HepG2 (cell line): ENCODE results near the gene PMVK. TPM values are rescaled to one million over a fixed set of nuclear protein-coding genes. Genes with fewer than 3 reads are reported as not detected.

Experiments used
- ATAC-seq: fragments of 200-7000 bp; cut with Tn5 transposase; 3 replicates; pipeline ENCODE4 v1.9.1; 2020; ENCODE audit warnings: mild to moderate bottlenecking, moderate library complexity
- BruUV-seq: library from RNA; stranded (reverse); fragments of 400-500 nt; replicated peaks from 2 replicates; lab custom pipeline; 2021; lab: Mats Ljungman, UMichigan
- CTCF ChIA-PET: fragments of 300-600 bp; formaldehyde crosslinking; extraction: SDS; loops from one replicate; lab custom pipeline; 2021; ENCODE audit warnings: low total read pairs, inconsistent platforms, low intra/inter-chr PET ratio; lab: Yijun Ruan, JAX
- POLR2A ChIA-PET: fragments of 350-600 bp; sonication (Branson Sonifier 250); formaldehyde crosslinking; loops from one replicate; lab custom pipeline; 2020; ENCODE audit warnings: antibody characterized with exemption, inconsistent platforms; lab: Yijun Ruan, JAX
- DNase-seq: peaks from one replicate; pipeline ENCODE4 v3.0.0-alpha.2; 2015; ENCODE audit warnings: low spot score
- FAIRE-seq: peaks from 3 replicates; lab custom pipeline; 2011; peaks lifted over from hg19 to GRCh38; lab: Jason Lieb, UNC
- H2AFZ ChIP-seq: one replicate; pipeline ENCODE4 v1.6.1; 2011; ENCODE audit warnings: low read length, inconsistent platforms
- H3K27ac ChIP-seq: fragments of 300-600 bp; 3 replicates; pipeline ENCODE4 v1.8.0; 2011; ENCODE audit warnings: mixed run types, mild to moderate bottlenecking, mixed read lengths, low read length, inconsistent platforms; ENCODE audit not compliant: insufficient read depth; ENCODE audit errors: extremely low read length
- H3K27me3 ChIP-seq, 2 experiments: fragments of 200-600 bp in 1 of 2; 2 replicates in 1 of 2; 3 replicates in 1 of 2; pipeline versions ENCODE4 v1.6.0 to v1.8.0; 2011; ENCODE audit warnings: low read length in 2 of 2, mild to moderate bottlenecking in 2 of 2, moderate library complexity in 2 of 2, inconsistent platforms in 1 of 2; ENCODE audit not compliant: insufficient read depth in 2 of 2, control insufficient read depth in 1 of 2
- H3K36me3 ChIP-seq, 2 experiments: fragments of 200-600 bp in 1 of 2; replicated peaks in 1 of 2; 2 replicates in 1 of 2; 3 replicates in 1 of 2; pipeline versions ENCODE4 v1.5.1 to v1.8.0; 2011; ENCODE audit warnings: low read length in 2 of 2, inconsistent platforms in 1 of 2; ENCODE audit not compliant: insufficient read depth in 2 of 2, control insufficient read depth in 1 of 2
- H3K4me1 ChIP-seq: 2 replicates; pipeline ENCODE4 v1.5.1; 2012; ENCODE audit warnings: low read length, inconsistent platforms; ENCODE audit not compliant: insufficient read depth
- H3K4me2 ChIP-seq: 2 replicates; pipeline ENCODE4 v1.6.0; 2011; ENCODE audit warnings: low read depth, low read length, inconsistent platforms
- H3K4me3 ChIP-seq, 3 experiments: fragments of 200-600 bp in 1 of 3; sonication (generic), shearing (Covaris generic) in 1 of 3; replicated peaks in 1 of 3; 2 replicates each; pipeline ENCODE4 v1.5.1; 2011 to 2016; ENCODE audit warnings: low read length in 3 of 3, inconsistent platforms in 2 of 3, low read depth in 2 of 3, mild to moderate bottlenecking in 2 of 3, control low read depth in 1 of 3, mixed read lengths in 1 of 3; ENCODE audit not compliant: insufficient read depth in 1 of 3
- H3K79me2 ChIP-seq: one replicate; pipeline ENCODE4 v1.6.1; 2011; ENCODE audit warnings: low read length, inconsistent platforms; ENCODE audit not compliant: insufficient read depth
- H3K9ac ChIP-seq: 2 replicates; pipeline ENCODE4 v1.6.0; 2011; ENCODE audit warnings: mild to moderate bottlenecking, low read depth, low read length, inconsistent platforms; ENCODE audit not compliant: insufficient read depth
- H3K9me3 ChIP-seq: 2 replicates; pipeline ENCODE4 v1.5.1; 2012; ENCODE audit warnings: mild to moderate bottlenecking, low read length
- H4K20me1 ChIP-seq: 2 replicates; pipeline ENCODE4 v1.6.0; 2011; ENCODE audit warnings: inconsistent platforms, mild to moderate bottlenecking, low read length, moderate library complexity; ENCODE audit not compliant: insufficient read depth
- ARNT ChIP-seq: fragments of 450-650 bp; IDR thresholded peaks from 2 replicates; pipeline ENCODE4 v1.6.1; 2017
- ATF7-NPFF ChIP-seq: sonication (generic); formaldehyde crosslinking; IDR thresholded peaks from 2 replicates; pipeline ENCODE4 v1.8.1; 2023; ENCODE audit warnings: mild to moderate bottlenecking, low read depth, missing genetic modification reagents, moderate library complexity
- DPF2 ChIP-seq: sonication (generic); formaldehyde crosslinking; IDR thresholded peaks from 2 replicates; pipeline ENCODE4 v1.4.0; 2020; ENCODE audit warnings: mild to moderate bottlenecking, low read depth, missing genetic modification reagents, borderline replicate concordance
- FLYWCH1 ChIP-seq: sonication (generic); formaldehyde crosslinking; IDR thresholded peaks from 2 replicates; pipeline ENCODE4 v1.8.1; 2023; ENCODE audit warnings: mild to moderate bottlenecking, missing genetic modification reagents
- FOXA1 ChIP-seq, 2 experiments: fragments of 450-650 bp in 1 of 2; sonication (generic) in 1 of 2; formaldehyde crosslinking in 1 of 2; IDR thresholded peaks; 2 replicates each; pipeline versions ENCODE4 v1.4.0 to v1.6.1; 2016 to 2020; ENCODE audit warnings: missing genetic modification reagents in 1 of 2
- KLF13 ChIP-seq: sonication (generic); formaldehyde crosslinking; IDR thresholded peaks from 2 replicates; pipeline ENCODE4 v1.4.0; 2020; ENCODE audit warnings: mild to moderate bottlenecking, missing genetic modification reagents
- RFXAP ChIP-seq: sonication (generic); formaldehyde crosslinking; IDR thresholded peaks from 2 replicates; pipeline ENCODE4 v1.4.0; 2020; ENCODE audit warnings: missing genetic modification reagents, borderline replicate concordance
- SP1 ChIP-seq, 2 experiments: fragments of 450-650 bp in 1 of 2; sonication (generic) in 1 of 2; formaldehyde crosslinking in 1 of 2; IDR thresholded peaks; 2 replicates each; pipeline versions ENCODE4 v1.4.0 to v1.6.1; 2016 to 2020; ENCODE audit warnings: missing genetic modification reagents in 1 of 2
- SRY ChIP-seq: sonication (generic); formaldehyde crosslinking; IDR thresholded peaks from 2 replicates; pipeline ENCODE4 v1.8.0; 2022; ENCODE audit warnings: mild to moderate bottlenecking, missing genetic modification reagents
- THAP11 ChIP-seq: IDR thresholded peaks from 2 replicates; pipeline ENCODE4 v1.6.1; 2016; ENCODE audit warnings: missing biosample characterization, missing genetic modification reagents
- ZFP82 ChIP-seq: sonication (generic); formaldehyde crosslinking; IDR thresholded peaks from 2 replicates; pipeline ENCODE4 v1.5.1; 2020; ENCODE audit warnings: mild to moderate bottlenecking, missing genetic modification reagents, borderline replicate concordance
- ZNF451 ChIP-seq: sonication (generic); formaldehyde crosslinking; IDR thresholded peaks from 2 replicates; pipeline ENCODE4 v1.5.0; 2020; ENCODE audit warnings: mild to moderate bottlenecking, missing genetic modification reagents
- ZNF460 ChIP-seq: sonication (generic); formaldehyde crosslinking; IDR thresholded peaks from 2 replicates; pipeline ENCODE4 v1.5.1; 2020; ENCODE audit warnings: missing genetic modification reagents, mild to moderate bottlenecking, borderline replicate concordance
- ZNF777 ChIP-seq: sonication (generic); formaldehyde crosslinking; IDR thresholded peaks from 2 replicates; pipeline ENCODE4 v1.4.0; 2020; ENCODE audit warnings: missing genetic modification reagents
- WGBS: methylation state at CpG from one replicate; pipeline ENCODE4 v1.1.6; 2017; ENCODE audit warnings: low lambda C conversion rate; 5-methylcytosine and 5-hydroxymethylcytosine counted together
- in situ Hi-C: cut with HindIII; loops from 2 replicates; pipeline ENCODE4 v1.10.0; 2017; ENCODE audit warnings: low pct_unique_long_range_greater_than_20kb; ENCODE audit not compliant: extremely low pct_ligation_motif_present
- intact Hi-C: fragments of 100-400 bp; cut with micrococcal nuclease; formaldehyde crosslinking; loops from one replicate; pipeline ENCODE4 v1.10.0; 2022; ENCODE audit not compliant: unreplicated experiment
- polyA plus RNA-seq, 8 experiments: library from polyadenylated mRNA; depleted of rRNA in 3 of 8; stranded (reverse) in 7 of 8; unstranded in 1 of 8; fragments of >200 nt; fragmentation: Illumina TruSeq in 4 of 8; extraction: Trizol in 4 of 8; gene quantifications; 2 replicates each; pipeline versions ENCODE4 v1.2.1 to v1.2.3, GENCODE V29; 2011 to 2016; ENCODE audit warnings: low read depth in 4 of 8, missing spikeins in 1 of 8, mixed read lengths in 1 of 8; ENCODE audit not compliant: insufficient read depth in 1 of 8
- total RNA-seq, 5 experiments: library from RNA; depleted of rRNA; stranded (reverse); fragments of >200 nt; fragmentation: Illumina TruSeq; extraction: Trizol; gene quantifications; 2 replicates each; pipeline ENCODE4 v1.2.3, GENCODE V29; 2016; ENCODE audit warnings: low read depth in 1 of 5
- TF ChIP-seq, protein P1 (sequence below): sonication (generic); formaldehyde crosslinking; IDR thresholded peaks from 2 replicates; pipeline ENCODE4 v1.8.1; 2023; ENCODE audit warnings: mild to moderate bottlenecking, moderate library complexity, missing genetic modification reagents
- TF ChIP-seq, protein P2 (sequence below): fragments of 450-650 bp; IDR thresholded peaks from 2 replicates; pipeline ENCODE4 v1.6.1; 2017
- TF ChIP-seq, protein P3 (sequence below): sonication (generic); formaldehyde crosslinking; IDR thresholded peaks from 2 replicates; pipeline ENCODE4 v1.4.0; 2020; ENCODE audit warnings: missing genetic modification reagents
- TF ChIP-seq, protein P4 (sequence below): sonication (generic); formaldehyde crosslinking; IDR thresholded peaks from 2 replicates; pipeline ENCODE4 v1.5.1; 2020; ENCODE audit warnings: mild to moderate bottlenecking, missing genetic modification reagents, borderline replicate concordance
- TF ChIP-seq, protein P5 (sequence below): sonication (generic); formaldehyde crosslinking; IDR thresholded peaks from 2 replicates; pipeline ENCODE4 v1.4.0; 2020; ENCODE audit warnings: low read depth, mild to moderate bottlenecking, missing genetic modification reagents

PMVK gene
- total and polyA plus RNA-seq, 2 of the 13 experiments (the other 11 are each of a cell fraction or from before 2014, with no cell fraction given): 3.9 to 12.6 TPM

DNA sequence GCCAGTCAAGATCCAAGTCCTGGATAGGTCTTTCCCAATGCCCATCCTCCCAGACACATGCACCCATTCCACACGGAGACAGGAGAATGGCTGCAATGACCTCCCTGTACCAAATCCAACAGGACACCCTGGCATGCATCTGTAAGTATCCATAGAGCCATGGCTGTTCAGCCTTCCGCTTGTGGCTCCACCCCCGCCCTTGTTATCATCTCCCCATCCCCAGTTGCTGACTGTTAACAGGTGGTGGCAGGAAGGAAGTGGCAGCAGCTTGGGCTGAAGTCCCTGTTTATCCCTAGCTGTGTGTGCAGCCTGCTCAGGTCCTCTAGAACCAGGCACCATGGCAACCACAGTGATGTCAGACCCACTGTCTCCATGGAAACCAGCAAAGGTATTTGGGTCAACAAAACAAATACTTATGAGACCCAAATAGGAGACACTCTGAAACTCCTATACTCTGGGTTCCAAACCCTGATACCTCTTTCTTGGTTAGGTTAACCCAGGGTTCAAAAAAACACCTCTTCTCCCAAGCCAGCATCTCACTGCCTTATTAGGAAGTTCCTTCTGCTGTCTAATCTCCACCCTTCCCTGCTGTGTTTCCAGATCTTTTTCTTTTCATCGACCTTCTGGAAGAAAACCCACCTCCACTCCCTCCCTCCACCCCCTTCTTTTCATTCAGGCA, 18.7 kb upstream of the PMVK start:
- in situ Hi-C loops: no loop called here
- Histone ChIP-seq H3K27ac (peak overlapping the region; percentile 96), H3K9me3 (no peaks in the 10 kb centered on the region), H3K36me3 (peaks cover 5 to 20% of the 10 kb centered on the region in 2 experiments; a peak in 4 of 5 replicates), H3K27me3 (no peaks in the 10 kb centered on the region; a peak in 1 of 5 replicates), H3K9ac (peak overlapping the region; percentile 89), H3K4me1 (peaks cover 48% of the 10 kb centered on the region), H3K79me2 (no peaks in the 10 kb centered on the region), H2AFZ (no peak overlapping the region), H3K4me2 (peak overlapping the region; percentile 95), H3K4me3 (peak overlapping the region; percentile 61 to 72 (median 69)), H4K20me1 (no peaks in the 10 kb centered on the region)
- BruUV-seq: TSS peak; percentile 34
- DNase-seq (peak; percentile 77), ATAC-seq (peak; percentile 80), FAIRE-seq (peak; percentile 42)
- intact Hi-C loops: no loop called here
- WGBS: 15% methylated on average over 4 of the region's 4 CpGs
- ChIA-PET CTCF (interaction anchor here (2.0 kb wide), 1 partner anchor 62 kb away, joined by 8 read pairs; no protein-coding TSS in a partner anchor), POLR2A (interaction anchor here (0.6 to 4.1 kb wide), 17 partner anchors 9 to 238 kb away, joined by 3 to 91 read pairs (median 5); partner anchors contain the start of genes ADAM15, CKS1B, EFNA4 and FLAD1)
- no peak for TF ChIP-seq ARNT
- TF ChIP-seq DPF2 (CRISPR knock-in tag): peak; percentile 9; the same call in 1 of the 2 replicates
- TF ChIP-seq, protein P1, sequence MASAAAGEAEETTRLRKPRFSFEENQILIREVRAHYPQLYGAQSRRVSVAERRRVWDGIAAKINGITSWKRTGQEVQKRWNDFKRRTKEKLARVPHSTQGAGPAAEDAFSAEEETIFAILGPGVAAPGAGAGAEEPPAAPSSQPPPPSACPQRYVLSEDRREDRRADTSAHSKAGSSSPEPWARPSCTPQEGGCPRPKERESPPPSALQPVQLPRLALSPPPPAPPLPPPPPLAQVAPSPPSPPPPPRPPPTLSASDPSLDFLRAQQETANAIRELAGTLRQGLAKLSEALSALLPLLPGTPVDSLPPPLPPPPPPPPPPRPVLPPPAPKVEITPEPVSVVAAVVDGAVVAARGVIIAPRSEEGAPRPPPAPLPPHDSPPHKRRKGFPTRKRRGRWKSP (CRISPR knock-in tag): no peak
- TF ChIP-seq FOXA1 (IDR thresholded peaks at IDR 0.05): no peak
- TF ChIP-seq FOXA1 (CRISPR knock-in tag; IDR thresholded peaks at IDR 0.05): peak; percentile 24; the same call in 1 of the 2 replicates
- TF ChIP-seq ZNF777 (CRISPR knock-in tag): no peak
- TF ChIP-seq, protein P2, sequence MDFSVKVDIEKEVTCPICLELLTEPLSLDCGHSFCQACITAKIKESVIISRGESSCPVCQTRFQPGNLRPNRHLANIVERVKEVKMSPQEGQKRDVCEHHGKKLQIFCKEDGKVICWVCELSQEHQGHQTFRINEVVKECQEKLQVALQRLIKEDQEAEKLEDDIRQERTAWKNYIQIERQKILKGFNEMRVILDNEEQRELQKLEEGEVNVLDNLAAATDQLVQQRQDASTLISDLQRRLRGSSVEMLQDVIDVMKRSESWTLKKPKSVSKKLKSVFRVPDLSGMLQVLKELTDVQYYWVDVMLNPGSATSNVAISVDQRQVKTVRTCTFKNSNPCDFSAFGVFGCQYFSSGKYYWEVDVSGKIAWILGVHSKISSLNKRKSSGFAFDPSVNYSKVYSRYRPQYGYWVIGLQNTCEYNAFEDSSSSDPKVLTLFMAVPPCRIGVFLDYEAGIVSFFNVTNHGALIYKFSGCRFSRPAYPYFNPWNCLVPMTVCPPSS: no peak
- TF ChIP-seq ZNF451 (CRISPR knock-in tag): 0 out of 2 replicates have a peak, but pooled peaks have one; percentile 35
- TF ChIP-seq, protein P3, sequence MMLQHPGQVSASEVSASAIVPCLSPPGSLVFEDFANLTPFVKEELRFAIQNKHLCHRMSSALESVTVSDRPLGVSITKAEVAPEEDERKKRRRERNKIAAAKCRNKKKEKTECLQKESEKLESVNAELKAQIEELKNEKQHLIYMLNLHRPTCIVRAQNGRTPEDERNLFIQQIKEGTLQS (CRISPR knock-in tag): no peak
- TF ChIP-seq ATF7-NPFF (CRISPR knock-in tag): no peak
- no peak for TF ChIP-seq SP1 (IDR thresholded peaks at IDR 0.05)
- no peak for TF ChIP-seq SP1 (CRISPR knock-in tag; IDR thresholded peaks at IDR 0.05)
- TF ChIP-seq, protein P4, sequence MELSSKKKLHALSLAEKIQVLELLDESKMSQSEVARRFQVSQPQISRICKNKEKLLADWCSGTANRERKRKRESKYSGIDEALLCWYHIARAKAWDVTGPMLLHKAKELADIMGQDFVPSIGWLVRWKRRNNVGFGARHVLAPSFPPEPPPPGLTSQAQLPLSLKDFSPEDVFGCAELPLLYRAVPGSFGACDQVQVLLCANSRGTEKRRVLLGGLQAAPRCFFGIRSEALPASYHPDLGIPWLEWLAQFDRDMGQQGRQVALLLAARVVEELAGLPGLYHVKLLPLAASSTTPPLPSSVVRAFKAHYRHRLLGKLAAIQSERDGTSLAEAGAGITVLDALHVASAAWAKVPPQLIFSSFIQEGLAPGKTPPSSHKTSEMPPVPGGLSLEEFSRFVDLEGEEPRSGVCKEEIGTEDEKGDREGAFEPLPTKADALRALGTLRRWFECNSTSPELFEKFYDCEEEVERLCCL (CRISPR knock-in tag): no peak
- no peak for TF ChIP-seq KLF13 (CRISPR knock-in tag)
- no peak for TF ChIP-seq ZNF460 (CRISPR knock-in tag)
- TF ChIP-seq FLYWCH1: no peak
- TF ChIP-seq SRY (CRISPR knock-in tag): no peak
- no peak for TF ChIP-seq RFXAP (CRISPR knock-in tag)
- TF ChIP-seq, protein P5, sequence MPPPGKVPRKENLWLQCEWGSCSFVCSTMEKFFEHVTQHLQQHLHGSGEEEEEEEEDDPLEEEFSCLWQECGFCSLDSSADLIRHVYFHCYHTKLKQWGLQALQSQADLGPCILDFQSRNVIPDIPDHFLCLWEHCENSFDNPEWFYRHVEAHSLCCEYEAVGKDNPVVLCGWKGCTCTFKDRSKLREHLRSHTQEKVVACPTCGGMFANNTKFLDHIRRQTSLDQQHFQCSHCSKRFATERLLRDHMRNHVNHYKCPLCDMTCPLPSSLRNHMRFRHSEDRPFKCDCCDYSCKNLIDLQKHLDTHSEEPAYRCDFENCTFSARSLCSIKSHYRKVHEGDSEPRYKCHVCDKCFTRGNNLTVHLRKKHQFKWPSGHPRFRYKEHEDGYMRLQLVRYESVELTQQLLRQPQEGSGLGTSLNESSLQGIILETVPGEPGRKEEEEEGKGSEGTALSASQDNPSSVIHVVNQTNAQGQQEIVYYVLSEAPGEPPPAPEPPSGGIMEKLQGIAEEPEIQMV (CRISPR knock-in tag): no peak
- TF ChIP-seq THAP11 (CRISPR knock-in tag): no peak
- no peak for TF ChIP-seq ZFP82 (CRISPR knock-in tag)
